Spleen (tissue), 7 donors: ENCODE measurements around the gene CYP4Z1.

Source experiments
- CTCF ChIP-seq, 11 experiments: fragments of 200-600 bp in 7 of 11; fragments of 450-650 bp in 4 of 11; sonication (generic) in 4 of 11; IDR thresholded peaks in 8 of 11; conservative IDR thresholded peaks in 3 of 11; 1 replicate in 7 of 11; 2 replicates in 4 of 11; pipeline versions ENCODE4 v1.4.0 to v1.8.0; 2016 to 2021; ENCODE audit warnings: antibody characterized with exemption in 11 of 11, inconsistent platforms in 4 of 11, mild to moderate bottlenecking in 1 of 11
- POLR2A ChIP-seq, 3 donors: fragments of 450-650 bp; IDR thresholded peaks; one replicate each; pipeline ENCODE4 v1.5.1; 2017; ENCODE audit warnings: antibody characterized with exemption in 3 of 3, mild to moderate bottlenecking in 1 of 3
- donor health status: DM: no; HTN: no; CAD: no; lungs with moderate emphysema.
- donor health status: DM: no; HTN: no; CAD: no.
- donor health status: DM: no; HTN: no; CAD: no.

GRCh38 chr1:47021070-47021469 lies 46.0 kb upstream of the CYP4Z1 start:
- no peak for TF ChIP-seq CTCF (IDR thresholded peaks at IDR 0.05 in 8 of 11, conservative IDR thresholded peaks at IDR 0.05 in 3 of 11)
- TF ChIP-seq POLR2A (IDR thresholded peaks at IDR 0.05), result no peak
